ENCODE results near the gene PUDP.

DNA sequence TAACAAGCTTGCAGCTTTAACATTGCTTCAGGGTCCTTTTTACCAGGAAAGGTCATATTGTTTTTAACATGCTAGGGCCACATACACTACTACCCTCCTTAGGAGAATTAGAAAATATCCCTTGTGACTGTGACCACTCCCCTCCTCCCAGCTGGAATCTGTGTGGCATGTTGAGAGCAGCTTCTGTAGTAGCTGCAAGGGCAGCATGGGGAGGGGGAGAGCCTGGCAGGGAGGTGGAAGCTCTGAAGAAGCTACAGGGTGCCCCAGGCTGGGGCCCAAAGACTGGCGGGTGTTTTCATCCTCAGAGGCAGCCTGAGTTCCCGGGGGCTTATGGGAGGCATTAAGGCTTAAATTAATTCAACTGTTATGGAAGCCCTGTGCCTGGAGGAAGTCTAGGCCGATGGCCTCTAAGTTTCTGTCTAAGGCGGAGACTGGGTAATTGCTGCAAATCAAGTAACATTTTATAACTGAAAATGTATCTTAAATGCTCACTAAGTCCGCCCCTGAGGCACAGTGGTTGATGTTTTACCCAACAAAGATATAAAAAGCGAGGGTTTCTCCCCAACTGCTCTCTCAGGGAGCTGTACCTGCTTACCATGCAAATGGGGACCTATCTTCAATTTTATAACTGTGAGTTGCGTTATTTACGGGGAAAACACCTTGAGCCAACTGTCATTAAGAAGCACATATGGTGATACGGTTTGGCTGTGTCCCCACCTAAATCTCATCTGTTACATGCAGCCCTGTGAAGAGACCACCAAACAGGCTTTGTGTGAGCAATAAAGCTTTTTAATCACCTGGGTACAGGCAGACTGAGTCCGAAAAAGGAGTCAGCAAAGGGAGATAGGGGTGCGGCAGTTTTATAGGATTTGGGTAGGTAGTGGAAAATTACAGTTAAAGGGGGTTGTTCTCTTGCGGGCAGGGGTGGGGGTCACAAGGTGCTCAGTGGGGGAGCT, 37.8 kb downstream of the PUDP start:
- no peak for TF ChIP-seq POLR2AphosphoS5 (IDR thresholded peaks at IDR 0.05; ENCODE audit: borderline replicate concordance, low read depth, low read length)
- no peak for TF ChIP-seq EZH2 (IDR thresholded peaks at IDR 0.05)

Data from SK-N-MC (cell line).